ENCODE data around the gene SERPIND1. TPM values are rescaled to one million over a fixed set of nuclear protein-coding genes. Genes with fewer than 3 reads are reported as not detected.

Gene SERPIND1
- total RNA-seq, 4 donors from 2014 or later: 0.24 to 0.37 TPM; not detected in 2

DNA sequence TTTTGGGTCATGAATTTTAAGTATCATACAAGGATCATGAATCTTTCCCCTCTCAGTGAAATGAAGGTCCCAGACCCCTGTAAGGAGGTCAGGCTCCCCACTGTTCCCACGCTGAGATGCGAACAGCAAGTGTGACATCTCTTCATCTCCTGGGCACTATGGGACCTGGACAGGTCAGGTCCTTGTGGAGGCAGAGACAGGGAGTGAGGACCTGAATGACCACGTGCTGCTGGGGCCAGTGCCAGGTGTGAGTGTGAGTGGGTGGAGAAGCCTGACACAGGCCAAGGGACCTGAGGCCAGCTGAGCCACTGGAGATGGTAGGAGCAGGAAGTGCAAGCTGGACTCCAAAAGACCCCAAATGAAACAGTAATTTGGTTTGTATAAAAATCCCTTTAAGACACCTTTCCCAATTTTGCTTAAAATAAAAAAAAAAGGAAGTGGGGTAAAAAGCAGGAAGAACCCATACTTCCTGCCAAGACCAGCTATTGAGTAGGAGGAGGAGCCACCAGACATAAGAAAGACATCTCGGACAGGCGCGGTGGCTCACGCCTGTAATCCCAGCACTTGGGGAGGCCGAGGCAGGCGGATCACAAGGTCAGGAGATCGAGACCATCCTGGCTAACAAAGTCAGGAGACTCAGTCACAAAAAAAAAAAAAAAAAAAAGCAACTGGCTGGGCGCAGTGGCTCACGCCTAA, 35.4 kb upstream of the SERPIND1 start:
- ATAC-seq (ENCODE audit: low FRiP score) (no peak), DNase-seq (ENCODE audit: low spot score) (no peak)
- no peak for TF ChIP-seq CTCF (IDR thresholded peaks at IDR 0.05)

DNA sequence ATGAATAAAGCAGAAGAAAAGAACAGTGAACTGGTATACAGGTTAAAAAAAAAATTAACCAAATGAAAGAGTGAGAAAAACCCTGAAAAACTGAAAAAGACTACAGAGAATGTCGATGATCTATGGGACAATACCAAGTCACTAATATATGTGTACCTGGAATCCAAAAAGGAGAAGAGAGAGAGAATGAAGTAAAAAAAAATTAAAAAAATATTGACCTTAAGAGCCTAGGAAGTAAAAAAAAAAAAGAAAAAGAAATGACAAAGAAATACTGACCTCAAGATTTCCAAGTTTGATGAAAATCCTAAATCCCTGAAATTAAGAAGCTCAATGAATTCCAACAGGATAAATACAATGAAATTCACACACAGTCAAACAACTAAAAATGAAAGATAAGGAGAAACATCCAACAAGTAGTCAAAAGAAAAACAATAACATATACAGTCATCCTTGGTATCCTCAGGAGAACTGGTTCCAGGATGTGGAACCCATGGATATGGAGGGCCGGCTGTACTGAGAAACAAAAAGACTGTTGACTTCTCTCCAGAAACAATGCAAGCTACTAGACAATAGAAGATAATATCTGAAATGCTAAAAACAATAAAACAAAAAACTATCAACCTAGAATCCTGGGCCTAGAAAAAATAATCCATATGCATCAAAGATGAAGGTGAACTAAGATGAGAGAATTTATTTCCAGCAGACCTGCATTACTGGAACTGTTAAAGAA, 33.5 kb upstream of the SERPIND1 start:
- TF ChIP-seq CTCF (IDR thresholded peaks at IDR 0.05): no peak
- ATAC-seq (ENCODE audit: low FRiP score) (no peak), DNase-seq (ENCODE audit: low spot score) (no peak)

DNA sequence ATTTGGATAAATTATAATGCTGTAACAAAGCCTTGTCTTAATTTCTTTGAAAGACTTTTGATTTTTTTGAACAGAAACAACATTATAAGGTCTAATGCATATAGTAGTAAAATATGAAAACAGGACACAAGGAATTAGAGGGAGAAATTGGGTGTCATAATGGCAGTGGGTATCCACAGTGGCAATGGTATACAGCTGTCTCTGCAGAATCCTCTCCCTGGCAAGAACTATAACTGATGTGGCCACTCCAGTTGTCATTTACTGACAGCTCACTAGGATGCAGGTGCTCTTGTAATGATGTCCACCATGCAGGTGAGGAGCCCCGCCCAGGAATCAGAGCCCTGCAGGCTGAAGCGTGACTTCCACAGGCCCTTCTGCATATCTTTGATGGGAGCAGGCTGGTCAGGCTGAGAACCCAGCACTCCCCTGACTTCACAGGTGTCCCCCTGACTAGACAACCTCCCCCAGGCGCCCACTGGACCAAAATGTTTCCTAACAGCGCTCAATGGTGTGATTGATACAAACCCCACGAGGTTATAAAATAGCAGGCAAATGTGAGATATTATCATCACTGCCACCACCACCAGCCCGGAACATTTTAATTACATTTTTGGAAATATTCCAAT, 32.8 kb upstream of the SERPIND1 start:
- no peak for ATAC-seq (ENCODE audit: low FRiP score)
- DNase-seq (ENCODE audit: low spot score): no peak
- no peak for TF ChIP-seq CTCF (IDR thresholded peaks at IDR 0.05)

- ATAC-seq (ENCODE audit: low FRiP score) (peak; percentile 23), DNase-seq (ENCODE audit: low spot score) (no peak)
- peak in 1 of 3 donors; percentile 38 for TF ChIP-seq CTCF (IDR thresholded peaks at IDR 0.05)
Measured at GRCh38 chr22:20741634-20742581, 32.0 kb upstream of the SERPIND1 start.

GRCh38 chr22:20742764-20743163, 31.1 kb upstream of the SERPIND1 start:
- TF ChIP-seq CTCF (IDR thresholded peaks at IDR 0.05): no peak

DNA sequence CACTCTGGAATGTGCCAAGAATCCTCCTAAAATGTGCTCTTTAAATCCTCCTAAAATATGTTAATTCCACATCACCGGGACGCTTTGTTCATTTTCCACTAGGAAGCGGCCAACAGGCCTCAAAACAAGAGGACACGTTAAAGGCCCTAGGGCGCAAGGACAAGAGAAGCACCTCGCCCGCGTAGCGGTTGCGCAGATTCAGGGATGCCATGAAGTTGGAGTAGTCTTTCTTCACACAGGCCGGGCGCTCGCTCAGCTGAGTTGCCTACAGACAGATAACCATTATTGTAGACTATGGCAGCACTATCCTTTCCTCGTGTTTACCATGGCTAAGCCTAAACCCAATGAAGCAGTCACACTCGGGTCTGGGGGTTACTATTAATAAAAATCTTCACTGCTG, 29.5 kb upstream of the SERPIND1 start:
- no peak for TF ChIP-seq CTCF (IDR thresholded peaks at IDR 0.05)
- DNase-seq (ENCODE audit: low spot score): no peak
- no peak for ATAC-seq (ENCODE audit: low FRiP score)

More at GRCh38 chr22:20742764-20743163, 31.1 kb upstream of the SERPIND1 start:
- no peak for ATAC-seq (ENCODE audit: low FRiP score)
- DNase-seq (ENCODE audit: low spot score): no peak

Data from omental fat pad (tissue), 4 donors.